Suprapubic skin (tissue), 4 donors: ENCODE results near the gene TGFBR2. TPM values are rescaled to one million over a fixed set of nuclear protein-coding genes. Genes with fewer than 3 reads are reported as not detected.

ENCODE experiments used
- DNase-seq, 2 donors: peaks; one replicate each; pipeline ENCODE4 v3.0.0-alpha.2; 2019; ENCODE audit warnings: low spot score in 2 of 2
- H3K27ac ChIP-seq: fragments of 200-600 bp; sonication (generic); one replicate; pipeline ENCODE4 v1.5.1; 2019
- H3K27me3 ChIP-seq: fragments of 200-600 bp; sonication (generic); one replicate; pipeline ENCODE4 v1.5.1; 2019
- H3K36me3 ChIP-seq: fragments of 200-600 bp; sonication (generic); one replicate; pipeline ENCODE4 v1.5.1; 2019
- H3K4me1 ChIP-seq: fragments of 200-600 bp; sonication (generic); one replicate; pipeline ENCODE4 v1.5.1; 2019
- H3K4me3 ChIP-seq: fragments of 200-600 bp; sonication (generic); one replicate; pipeline ENCODE4 v1.5.1; 2019; ENCODE audit warnings: mild to moderate bottlenecking
- H3K9me3 ChIP-seq: fragments of 200-600 bp; sonication (generic); one replicate; pipeline ENCODE4 v1.5.1; 2019
- CTCF ChIP-seq, 2 donors: fragments of 200-600 bp in 1 of 2; fragments of 450-650 bp in 1 of 2; sonication (generic) in 1 of 2; IDR thresholded peaks; one replicate each; pipeline ENCODE4 v1.5.1; 2016 to 2019; ENCODE audit warnings: antibody characterized with exemption in 2 of 2, mild to moderate bottlenecking in 1 of 2, moderate library complexity in 1 of 2
- EP300 ChIP-seq: sonication (generic); formaldehyde crosslinking; IDR thresholded peaks from one replicate; pipeline ENCODE4 v1.6.1; 2017; ENCODE audit warnings: antibody characterized with exemption
- POLR2A ChIP-seq, 2 donors: fragments of 450-650 bp; IDR thresholded peaks; one replicate each; pipeline ENCODE4 v1.6.1; 2017; ENCODE audit warnings: antibody characterized with exemption in 2 of 2, mild to moderate bottlenecking in 2 of 2, moderate library complexity in 2 of 2
- POLR2AphosphoS5 ChIP-seq, 3 donors: sonication (generic); formaldehyde crosslinking; IDR thresholded peaks; one replicate each; pipeline ENCODE4 v1.6.1; 2017; ENCODE audit warnings: antibody characterized with exemption in 3 of 3
- WGBS: methylation state at CpG from one replicate; pipeline ENCODE4 v1.1.5; 2018; 5-methylcytosine and 5-hydroxymethylcytosine counted together
- total RNA-seq, 4 donors: library from RNA; depleted of rRNA; stranded (reverse); fragments of >200 nt; gene quantifications; one replicate each; pipeline ENCODE4 v1.1.0, GENCODE V29; 2016

TGFBR2 gene
- total RNA-seq, 4 donors from 2014 or later, result 63.7 to 84.3 (median 83.3) TPM

GRCh38 chr3:30730967-30731366, 124.6 kb downstream of the TGFBR2 start:
- no peak overlapping the region for H3K4me3 ChIP-seq
- no peaks in the 10 kb centered on the region for H3K9me3 ChIP-seq
- H3K27me3 ChIP-seq, result no peaks in the 10 kb centered on the region
- DNase-seq, result no peak
- no peaks in the 10 kb centered on the region for H3K36me3 ChIP-seq
- no peaks in the 10 kb centered on the region for H3K4me1 ChIP-seq
- 72% methylated on average over 3 of the region's 3 CpGs for whole genome bisulfite sequencing
- no peak overlapping the region for H3K27ac ChIP-seq
- TF ChIP-seq EP300, result no peak
- no peak for TF ChIP-seq POLR2A (IDR thresholded peaks at IDR 0.05)
- TF ChIP-seq POLR2AphosphoS5 (IDR thresholded peaks at IDR 0.05), result no peak
- TF ChIP-seq CTCF (IDR thresholded peaks at IDR 0.05), result no peak

DNA sequence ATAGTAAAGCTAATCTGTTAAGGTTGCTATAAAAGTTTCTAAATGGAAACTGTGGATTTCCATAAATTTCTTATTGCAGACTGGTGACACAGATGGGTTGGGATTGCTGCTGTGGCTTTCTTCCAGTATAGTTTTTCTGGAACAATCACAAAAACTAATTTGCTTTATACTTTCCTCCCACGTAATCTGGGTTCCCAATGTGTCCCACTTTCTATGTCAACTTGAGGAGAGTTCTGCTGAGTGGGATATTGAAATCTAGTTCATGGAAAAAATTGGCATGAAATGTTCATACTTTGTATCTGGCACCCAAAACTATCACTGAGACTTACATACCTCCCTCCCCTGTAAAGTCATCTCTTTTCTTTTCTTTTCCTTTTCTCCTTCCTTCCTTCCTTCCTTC, 126.8 kb downstream of the TGFBR2 start:
- Histone ChIP-seq H3K27me3 (no peaks in the 10 kb centered on the region), H3K36me3 (no peaks in the 10 kb centered on the region), H3K4me1 (no peaks in the 10 kb centered on the region), H3K27ac (no peak overlapping the region), H3K9me3 (no peaks in the 10 kb centered on the region), H3K4me3 (no peak overlapping the region)
- TF ChIP-seq CTCF (IDR thresholded peaks at IDR 0.05) (no peak), POLR2A (IDR thresholded peaks at IDR 0.05) (no peak), EP300 (no peak)
- no peak for DNase-seq
- 50% methylated on average over 1 of the region's 1 CpG for WGBS

DNA sequence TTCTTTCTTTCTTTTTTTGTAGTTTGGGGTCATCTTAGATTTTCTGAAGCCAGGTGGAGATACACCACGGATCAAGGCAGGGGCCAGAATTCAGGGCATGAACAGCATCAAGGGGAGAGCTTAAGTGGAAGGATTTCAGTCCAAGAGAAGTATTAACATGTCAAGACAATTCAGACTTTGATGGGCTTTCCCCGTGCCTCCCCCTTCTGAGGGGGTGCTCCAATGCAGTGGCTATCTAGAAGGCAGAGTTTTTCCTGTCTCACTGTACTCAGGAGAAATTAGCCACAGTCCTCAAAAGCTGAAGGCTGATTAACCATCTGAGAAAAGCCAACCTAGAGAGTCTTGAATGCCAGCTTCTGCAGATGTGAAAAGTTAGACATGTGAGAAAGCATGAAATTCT, 127.3 kb downstream of the TGFBR2 start:
- Histone ChIP-seq H3K27me3 (no peaks in the 10 kb centered on the region), H3K9me3 (no peaks in the 10 kb centered on the region), H3K4me1 (no peaks in the 10 kb centered on the region), H3K36me3 (no peaks in the 10 kb centered on the region), H3K4me3 (no peak overlapping the region), H3K27ac (no peak overlapping the region)
- WGBS, result 69% methylated on average over 2 of the region's 2 CpGs
- TF ChIP-seq POLR2AphosphoS5 (IDR thresholded peaks at IDR 0.05) (no peak), POLR2A (IDR thresholded peaks at IDR 0.05) (no peak), EP300 (no peak), CTCF (IDR thresholded peaks at IDR 0.05) (no peak)
- DNase-seq, result no peak

- H3K4me3 ChIP-seq, result no peak overlapping the region
- H3K9me3 ChIP-seq, result no peaks in the 10 kb centered on the region
- no peaks in the 10 kb centered on the region for H3K27me3 ChIP-seq
- H3K36me3 ChIP-seq, result no peaks in the 10 kb centered on the region
- no peak for TF ChIP-seq POLR2AphosphoS5 (IDR thresholded peaks at IDR 0.05)
- H3K4me1 ChIP-seq, result no peaks in the 10 kb centered on the region
- 63% methylated on average over 3 of the region's 3 CpGs for WGBS
- H3K27ac ChIP-seq, result no peak overlapping the region
- DNase-seq, result no peak
These were observed 131.5 kb downstream of the TGFBR2 start for GRCh38 chr3:30737743-30738499.

GRCh38 chr3:30738605-30739004, 132.2 kb downstream of the TGFBR2 start:
- Histone ChIP-seq H3K36me3 (no peaks in the 10 kb centered on the region), H3K4me1 (no peaks in the 10 kb centered on the region), H3K9me3 (no peaks in the 10 kb centered on the region), H3K27me3 (no peaks in the 10 kb centered on the region), H3K27ac (no peak overlapping the region), H3K4me3 (no peak overlapping the region)
- 90% methylated on average over 3 of the region's 3 CpGs for WGBS
- TF ChIP-seq POLR2AphosphoS5 (IDR thresholded peaks at IDR 0.05) (no peak), CTCF (IDR thresholded peaks at IDR 0.05) (no peak), EP300 (no peak), POLR2A (IDR thresholded peaks at IDR 0.05) (no peak)
- no peak for DNase-seq

DNA sequence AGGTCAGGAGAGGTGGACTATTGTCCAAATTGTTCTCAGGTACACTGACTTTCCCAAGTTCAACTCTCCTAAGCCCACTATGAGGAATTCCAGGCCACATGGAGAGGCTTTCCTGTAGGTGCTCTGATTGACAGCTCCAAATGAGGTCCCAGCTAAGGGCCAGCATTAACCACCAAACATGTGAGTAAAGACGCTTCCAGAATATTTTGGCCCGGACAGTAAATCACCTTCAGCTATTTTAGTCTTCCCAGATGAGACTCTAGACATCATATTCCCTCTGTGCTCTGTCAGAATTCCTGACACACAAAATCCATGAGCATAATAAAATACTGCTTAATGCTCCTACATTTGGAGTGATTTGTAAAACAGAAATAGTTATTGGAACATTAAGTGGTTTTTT, 135.5 kb downstream of the TGFBR2 start:
- H3K27ac ChIP-seq, result no peak overlapping the region
- WGBS, result 86% methylated on average over 2 of the region's 2 CpGs
- no peaks in the 10 kb centered on the region for H3K4me1 ChIP-seq
- H3K36me3 ChIP-seq, result no peaks in the 10 kb centered on the region
- H3K9me3 ChIP-seq, result no peaks in the 10 kb centered on the region
- TF ChIP-seq EP300 (no peak), CTCF (IDR thresholded peaks at IDR 0.05) (no peak), POLR2AphosphoS5 (IDR thresholded peaks at IDR 0.05) (no peak), POLR2A (IDR thresholded peaks at IDR 0.05) (no peak)
- DNase-seq, result no peak
- no peaks in the 10 kb centered on the region for H3K27me3 ChIP-seq
- no peak overlapping the region for H3K4me3 ChIP-seq
